HG03159 (cell line): Measurements from ENCODE around the gene PLCG1.

ENCODE experiments used
- ATAC-seq: cut with Tn5 transposase; IDR thresholded peaks from one replicate; pipeline ENCODE4 v1.9.1; 2021; ENCODE audit warnings: mild to moderate bottlenecking, moderate library complexity; ENCODE audit not compliant: unreplicated experiment

PLCG1 gene

GRCh38 chr20:41141153-41141815 is 3.9 kb downstream of the PLCG1 start:
- ATAC-seq, result no peak

- no peak for ATAC-seq
Measured at GRCh38 chr20:41142245-41142644, 4.9 kb downstream of the PLCG1 start.

- no peak for ATAC-seq
Measured at GRCh38 chr20:41142919-41143318, 5.6 kb downstream of the PLCG1 start.

- ATAC-seq, result no peak
Measured at GRCh38 chr20:41143354-41143753, 6.0 kb downstream of the PLCG1 start.

GRCh38 chr20:41145317-41145716 is 8.0 kb downstream of the PLCG1 start:
- no peak for ATAC-seq

GRCh38 chr20:41145821-41146620 is 8.7 kb downstream of the PLCG1 start:
- no peak for ATAC-seq

- no peak for ATAC-seq
Measured at GRCh38 chr20:41147767-41148191, 10.4 kb downstream of the PLCG1 start.

- no peak for ATAC-seq
Measured at GRCh38 chr20:41148942-41149341, 11.6 kb downstream of the PLCG1 start.

- no peak for ATAC-seq
Measured at GRCh38 chr20:41150664-41151063, 13.3 kb downstream of the PLCG1 start.

GRCh38 chr20:41151134-41151869 is 14.0 kb downstream of the PLCG1 start:
- no peak for ATAC-seq

GRCh38 chr20:41152108-41152757 is 14.9 kb downstream of the PLCG1 start:
- no peak for ATAC-seq

GRCh38 chr20:41154436-41155176 is 17.3 kb downstream of the PLCG1 start:
- ATAC-seq, result no peak

- ATAC-seq, result no peak
Measured at GRCh38 chr20:41155261-41155660, 17.9 kb downstream of the PLCG1 start.

GRCh38 chr20:41158082-41158625 is 20.8 kb downstream of the PLCG1 start:
- ATAC-seq, result no peak

- no peak for ATAC-seq
Measured at GRCh38 chr20:41159547-41159946, 22.2 kb downstream of the PLCG1 start.

GRCh38 chr20:41160686-41161085 is 23.3 kb downstream of the PLCG1 start:
- no peak for ATAC-seq

- ATAC-seq, result no peak
Measured at GRCh38 chr20:41161886-41162285, 24.5 kb downstream of the PLCG1 start.

GRCh38 chr20:41162396-41162795 is 25.1 kb downstream of the PLCG1 start:
- no peak for ATAC-seq

GRCh38 chr20:41163821-41164220 is 26.5 kb downstream of the PLCG1 start:
- ATAC-seq, result no peak
